ENCODE results near the gene TANC1. TPM values are rescaled to one million over a fixed set of nuclear protein-coding genes. Genes with fewer than 3 reads are reported as not detected.

TANC1 gene
- total RNA-seq, 1 donor from 2014 or later: 45.0 TPM

GRCh38 chr2:158993721-158994587 is 25.5 kb downstream of the TANC1 start:
- H3K4me2 ChIP-seq (ENCODE audit: low read length): no peak overlapping the region
- H3K36me3 Mint-ChIP-seq (ENCODE audit: low read depth, unreplicated experiment): no peaks in the 10 kb centered on the region
- no peaks in the 10 kb centered on the region for H3K36me3 ChIP-seq (ENCODE audit: insufficient read depth, low read length)
- no peaks in the 10 kb centered on the region for H3K9me3 Mint-ChIP-seq (ENCODE audit: unreplicated experiment)
- no peaks in the 10 kb centered on the region for H3K9me3 ChIP-seq (ENCODE audit: insufficient read depth, low read depth, low read length)
- FAIRE-seq (no peak), DNase-seq (ENCODE audit: low read depth) (peak; percentile 50)
- peaks cover 50% of the 10 kb centered on the region for H3K4me1 Mint-ChIP-seq (ENCODE audit: low read depth, unreplicated experiment)
- H4K20me1 ChIP-seq (ENCODE audit: insufficient read depth, low read length): peaks cover 66% of the 10 kb centered on the region
- TF ChIP-seq EZH2 (IDR thresholded peaks at IDR 0.05; ENCODE audit: insufficient read depth, low read length) (no peak), CTCF (IDR thresholded peaks at IDR 0.05; ENCODE audit: insufficient read depth, low read depth, low read length) (no peak)
- H3K27me3 Mint-ChIP-seq (ENCODE audit: low read depth, unreplicated experiment): no peaks in the 10 kb centered on the region
- no peak overlapping the region for H3K9ac ChIP-seq (ENCODE audit: low read length)
- no peaks in the 10 kb centered on the region for H3K27me3 ChIP-seq (ENCODE audit: insufficient read depth, low read length)
- H3K4me1 ChIP-seq (ENCODE audit: insufficient read depth, low read length): peaks cover 31% of the 10 kb centered on the region
- no peak overlapping the region for H2AFZ ChIP-seq (ENCODE audit: low read depth, low read length)
- no peak overlapping the region for H3K4me3 Mint-ChIP-seq (ENCODE audit: unreplicated experiment)
- peaks cover 94% of the 10 kb centered on the region for H3K79me2 ChIP-seq (ENCODE audit: insufficient read depth, low read length)
- no peak overlapping the region for H3K4me3 ChIP-seq (ENCODE audit: insufficient read depth, low read depth, low read length)
- H3K27ac Mint-ChIP-seq (ENCODE audit: unreplicated experiment): no peak overlapping the region
- no peak overlapping the region for H3K27ac ChIP-seq (ENCODE audit: low read depth, low read length)

GRCh38 chr2:158994920-158995676 is 26.7 kb downstream of the TANC1 start:
- H3K4me3 Mint-ChIP-seq (ENCODE audit: unreplicated experiment): no peak overlapping the region
- no peaks in the 10 kb centered on the region for H3K36me3 ChIP-seq (ENCODE audit: insufficient read depth, low read length)
- no peak for DNase-seq (ENCODE audit: low read depth)
- H2AFZ ChIP-seq (ENCODE audit: low read depth, low read length): no peak overlapping the region
- peaks cover 1% of the 10 kb centered on the region for H3K36me3 Mint-ChIP-seq (ENCODE audit: low read depth, unreplicated experiment)
- H3K4me1 Mint-ChIP-seq (ENCODE audit: low read depth, unreplicated experiment): peaks cover 47% of the 10 kb centered on the region
- H3K9me3 Mint-ChIP-seq (ENCODE audit: unreplicated experiment): no peaks in the 10 kb centered on the region
- no peaks in the 10 kb centered on the region for H3K27me3 Mint-ChIP-seq (ENCODE audit: low read depth, unreplicated experiment)
- H3K4me3 ChIP-seq (ENCODE audit: insufficient read depth, low read depth, low read length): no peak overlapping the region
- H3K4me2 ChIP-seq (ENCODE audit: low read length): no peak overlapping the region
- peaks cover 59% of the 10 kb centered on the region for H4K20me1 ChIP-seq (ENCODE audit: insufficient read depth, low read length)
- no peaks in the 10 kb centered on the region for H3K9me3 ChIP-seq (ENCODE audit: insufficient read depth, low read depth, low read length)
- H3K9ac ChIP-seq (ENCODE audit: low read length): no peak overlapping the region
- no peak overlapping the region for H3K27ac ChIP-seq (ENCODE audit: low read depth, low read length)
- H3K27me3 ChIP-seq (ENCODE audit: insufficient read depth, low read length): no peaks in the 10 kb centered on the region
- no peak for FAIRE-seq
- peaks cover 37% of the 10 kb centered on the region for H3K4me1 ChIP-seq (ENCODE audit: insufficient read depth, low read length)
- H3K79me2 ChIP-seq (ENCODE audit: insufficient read depth, low read length): peaks cover 95% of the 10 kb centered on the region
- no peak overlapping the region for H3K27ac Mint-ChIP-seq (ENCODE audit: unreplicated experiment)
- TF ChIP-seq CTCF (IDR thresholded peaks at IDR 0.05; ENCODE audit: insufficient read depth, low read depth, low read length) (no peak), EZH2 (IDR thresholded peaks at IDR 0.05; ENCODE audit: insufficient read depth, low read length) (no peak)

Measured in astrocyte (in vitro differentiated cells and primary cell).